ENCODE measurements around the gene SSBP2. TPM values are rescaled to one million over a fixed set of nuclear protein-coding genes. Genes with fewer than 3 reads are reported as not detected.

Gene SSBP2
- total and polyA plus RNA-seq, 2 donors from 2014 or later, result 17.0 to 57.1 TPM

DNA sequence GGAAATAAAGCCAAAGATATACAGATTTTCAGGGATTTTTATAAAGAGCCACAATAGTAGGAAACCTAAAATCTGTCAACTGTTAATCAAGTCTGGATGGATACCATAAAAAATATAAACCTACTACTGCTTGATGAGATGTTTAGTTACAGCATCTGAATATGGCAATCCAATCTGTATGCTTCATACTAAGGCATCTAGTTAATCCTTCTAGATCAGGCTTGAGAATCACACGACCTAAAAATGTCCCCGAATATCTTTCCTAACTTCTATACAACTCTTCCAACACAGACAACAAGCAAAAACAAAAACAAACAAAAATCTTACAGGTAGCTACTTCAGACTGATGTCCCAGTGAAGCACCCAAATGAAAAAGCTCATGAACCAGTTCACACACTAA is 29.8 kb downstream of the SSBP2 start:
- intact Hi-C loops (cut with DNase I), result no loop called here
- Histone ChIP-seq H3K9me3 (ENCODE audit: control insufficient read depth in 2 of 3, insufficient read depth in 1 of 3, low read length in 3 of 3) (no peaks in the 10 kb centered on the region), H3K4me1 (ENCODE audit: control insufficient read depth in 2 of 3, insufficient read depth in 2 of 3, low read depth in 1 of 3, low read length in 3 of 3) (peaks cover 0 to 5% (median 2%) of the 10 kb centered on the region in 3 donors), H3K27me3 (ENCODE audit: control insufficient read depth, insufficient read depth, low read length) (no peaks in the 10 kb centered on the region), H3K27ac (ENCODE audit: low read depth in 2 of 2, low read length in 2 of 2) (no peak overlapping the region), H3K4me3 (ENCODE audit: low read length in 3 of 3) (no peak overlapping the region), H3K9ac (ENCODE audit: low read length in 3 of 3) (no peak overlapping the region), H3K36me3 (ENCODE audit: control insufficient read depth in 2 of 3, insufficient read depth in 3 of 3, low read length in 3 of 3) (no peaks in the 10 kb centered on the region)
- no peak for FAIRE-seq
- no peak for DNase-seq
- TF ChIP-seq, protein P1, sequence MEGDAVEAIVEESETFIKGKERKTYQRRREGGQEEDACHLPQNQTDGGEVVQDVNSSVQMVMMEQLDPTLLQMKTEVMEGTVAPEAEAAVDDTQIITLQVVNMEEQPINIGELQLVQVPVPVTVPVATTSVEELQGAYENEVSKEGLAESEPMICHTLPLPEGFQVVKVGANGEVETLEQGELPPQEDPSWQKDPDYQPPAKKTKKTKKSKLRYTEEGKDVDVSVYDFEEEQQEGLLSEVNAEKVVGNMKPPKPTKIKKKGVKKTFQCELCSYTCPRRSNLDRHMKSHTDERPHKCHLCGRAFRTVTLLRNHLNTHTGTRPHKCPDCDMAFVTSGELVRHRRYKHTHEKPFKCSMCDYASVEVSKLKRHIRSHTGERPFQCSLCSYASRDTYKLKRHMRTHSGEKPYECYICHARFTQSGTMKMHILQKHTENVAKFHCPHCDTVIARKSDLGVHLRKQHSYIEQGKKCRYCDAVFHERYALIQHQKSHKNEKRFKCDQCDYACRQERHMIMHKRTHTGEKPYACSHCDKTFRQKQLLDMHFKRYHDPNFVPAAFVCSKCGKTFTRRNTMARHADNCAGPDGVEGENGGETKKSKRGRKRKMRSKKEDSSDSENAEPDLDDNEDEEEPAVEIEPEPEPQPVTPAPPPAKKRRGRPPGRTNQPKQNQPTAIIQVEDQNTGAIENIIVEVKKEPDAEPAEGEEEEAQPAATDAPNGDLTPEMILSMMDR (IDR thresholded peaks at IDR 0.05; ENCODE audit: borderline replicate concordance, extremely low read depth, insufficient read depth), result no peak

DNA sequence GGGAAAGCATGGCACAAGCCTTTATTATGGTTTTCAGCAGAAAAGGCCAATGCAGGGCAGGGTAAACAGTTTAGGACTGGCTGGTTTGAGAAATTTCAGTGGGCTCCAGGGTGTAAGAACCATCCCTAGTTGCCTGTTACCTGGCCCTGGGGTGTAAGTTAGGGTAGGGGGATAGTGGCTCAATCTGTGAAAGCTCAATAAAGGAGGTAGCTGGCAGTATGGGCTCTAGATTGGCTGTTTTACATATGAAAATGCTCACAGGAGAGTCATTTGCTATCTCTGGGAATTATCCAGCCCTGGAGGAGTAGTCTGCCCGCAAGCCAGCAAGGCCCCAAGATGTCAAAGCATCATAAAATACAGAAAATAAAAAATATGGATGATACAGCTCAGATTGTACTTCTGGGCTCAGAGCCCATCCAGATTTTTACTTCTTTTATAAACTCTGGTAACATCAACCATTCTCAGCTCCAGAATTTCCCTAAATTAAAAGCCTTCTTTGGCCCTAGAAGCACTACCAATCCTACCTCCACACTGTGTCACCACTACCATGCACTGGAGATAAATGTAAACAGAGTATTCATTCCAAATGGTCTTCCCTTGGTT is 31.1 kb downstream of the SSBP2 start:
- no peaks in the 10 kb centered on the region for H3K36me3 ChIP-seq (ENCODE audit: control insufficient read depth in 2 of 3, insufficient read depth in 3 of 3, low read length in 3 of 3)
- H3K9me3 ChIP-seq (ENCODE audit: control insufficient read depth in 2 of 3, insufficient read depth in 1 of 3, low read length in 3 of 3), result no peaks in the 10 kb centered on the region
- H3K27ac ChIP-seq (ENCODE audit: low read depth in 2 of 2, low read length in 2 of 2), result no peak overlapping the region
- H3K4me3 ChIP-seq (ENCODE audit: low read length in 3 of 3), result no peak overlapping the region
- H3K4me1 ChIP-seq (ENCODE audit: control insufficient read depth in 2 of 3, insufficient read depth in 2 of 3, low read depth in 1 of 3, low read length in 3 of 3), result peaks cover 0 to 5% (median 2%) of the 10 kb centered on the region in 3 donors
- H3K9ac ChIP-seq (ENCODE audit: low read length in 3 of 3), result no peak overlapping the region
- TF ChIP-seq, protein P1 (IDR thresholded peaks at IDR 0.05; ENCODE audit: borderline replicate concordance, extremely low read depth, insufficient read depth), result no peak
- H3K27me3 ChIP-seq (ENCODE audit: control insufficient read depth, insufficient read depth, low read length), result no peaks in the 10 kb centered on the region
- no peak for FAIRE-seq
- intact Hi-C loops (cut with DNase I), result no loop called here
- peak in 2 of 5 donors; percentile 14 to 51 for DNase-seq

DNA sequence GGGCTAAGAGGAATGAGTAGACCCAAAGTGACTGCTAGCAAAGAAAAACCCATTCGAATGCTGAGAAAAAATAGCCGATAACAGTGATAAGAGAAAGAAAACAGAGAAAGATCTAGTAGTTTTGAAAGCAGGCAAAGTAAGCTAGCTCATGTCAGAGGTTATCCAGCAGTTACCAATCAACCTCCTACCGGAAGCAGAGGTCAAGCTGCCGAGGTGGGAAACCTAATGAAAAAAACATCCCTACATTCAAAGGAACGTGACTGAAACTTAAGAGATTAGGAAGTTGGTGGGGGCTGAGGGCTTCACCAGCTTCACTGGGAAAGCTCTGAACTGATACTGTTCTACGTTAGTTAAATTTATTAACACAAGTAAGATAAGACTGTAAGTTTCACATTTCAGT is 32.6 kb downstream of the SSBP2 start:
- Histone ChIP-seq H3K4me3 (ENCODE audit: low read length in 3 of 3) (no peak overlapping the region), H3K4me1 (ENCODE audit: control insufficient read depth in 2 of 3, insufficient read depth in 2 of 3, low read depth in 1 of 3, low read length in 3 of 3) (peaks cover 0 to 5% (median 2%) of the 10 kb centered on the region in 3 donors), H3K9ac (ENCODE audit: low read length in 3 of 3) (no peak overlapping the region), H3K9me3 (ENCODE audit: control insufficient read depth in 2 of 3, insufficient read depth in 1 of 3, low read length in 3 of 3) (no peaks in the 10 kb centered on the region), H3K27me3 (ENCODE audit: control insufficient read depth, insufficient read depth, low read length) (no peaks in the 10 kb centered on the region), H3K36me3 (ENCODE audit: control insufficient read depth in 2 of 3, insufficient read depth in 3 of 3, low read length in 3 of 3) (no peaks in the 10 kb centered on the region), H3K27ac (ENCODE audit: low read depth in 2 of 2, low read length in 2 of 2) (no peak overlapping the region)
- FAIRE-seq, result no peak
- intact Hi-C loops (cut with DNase I), result no loop called here
- TF ChIP-seq, protein P1 (IDR thresholded peaks at IDR 0.05; ENCODE audit: borderline replicate concordance, extremely low read depth, insufficient read depth), result no peak
- DNase-seq, result peak in 3 of 5 donors; percentile 32 to 62 (median 39)

DNA sequence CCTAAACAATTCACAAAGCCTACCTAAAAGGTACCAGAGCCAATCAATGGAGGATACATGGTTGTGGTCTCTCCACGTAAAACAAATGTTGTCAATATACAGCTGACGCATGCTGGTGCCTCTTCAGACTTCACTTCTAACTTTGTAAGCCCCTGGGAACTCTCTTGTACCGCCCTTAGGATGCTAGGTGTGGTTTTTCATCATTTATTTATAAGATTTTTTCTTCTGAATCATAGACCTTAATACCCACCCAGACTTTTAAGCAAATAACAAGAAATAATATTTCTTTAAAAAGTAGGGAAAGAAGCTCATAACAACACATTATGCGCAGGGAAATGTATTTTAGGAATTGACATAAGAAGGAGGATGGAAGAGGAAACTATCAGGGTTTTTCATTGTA is 33.0 kb downstream of the SSBP2 start:
- TF ChIP-seq, protein P1 (IDR thresholded peaks at IDR 0.05; ENCODE audit: borderline replicate concordance, extremely low read depth, insufficient read depth), result no peak
- no peaks in the 10 kb centered on the region for H3K9me3 ChIP-seq (ENCODE audit: control insufficient read depth in 2 of 3, insufficient read depth in 1 of 3, low read length in 3 of 3)
- H3K9ac ChIP-seq (ENCODE audit: low read length in 3 of 3), result no peak overlapping the region
- no peak for FAIRE-seq
- no peak for DNase-seq
- no peak overlapping the region for H3K27ac ChIP-seq (ENCODE audit: low read depth in 2 of 2, low read length in 2 of 2)
- peaks cover 0 to 5% (median 2%) of the 10 kb centered on the region in 3 donors for H3K4me1 ChIP-seq (ENCODE audit: control insufficient read depth in 2 of 3, insufficient read depth in 2 of 3, low read depth in 1 of 3, low read length in 3 of 3)
- no peak overlapping the region for H3K4me3 ChIP-seq (ENCODE audit: low read length in 3 of 3)
- H3K27me3 ChIP-seq (ENCODE audit: control insufficient read depth, insufficient read depth, low read length), result no peaks in the 10 kb centered on the region
- H3K36me3 ChIP-seq (ENCODE audit: control insufficient read depth in 2 of 3, insufficient read depth in 3 of 3, low read length in 3 of 3), result no peaks in the 10 kb centered on the region
- intact Hi-C loops (cut with DNase I), result no loop called here
